ENCODE data around the gene SHPK.
A peak's percentile ranks its signal among the peaks of the same experiment; 100 is the strongest.
"Not testable (repeated sequence)": the region's sequence is repeated elsewhere in the genome, so short reads cannot be mapped to it uniquely, and the experiment has no call there.

The SHPK gene

DNA sequence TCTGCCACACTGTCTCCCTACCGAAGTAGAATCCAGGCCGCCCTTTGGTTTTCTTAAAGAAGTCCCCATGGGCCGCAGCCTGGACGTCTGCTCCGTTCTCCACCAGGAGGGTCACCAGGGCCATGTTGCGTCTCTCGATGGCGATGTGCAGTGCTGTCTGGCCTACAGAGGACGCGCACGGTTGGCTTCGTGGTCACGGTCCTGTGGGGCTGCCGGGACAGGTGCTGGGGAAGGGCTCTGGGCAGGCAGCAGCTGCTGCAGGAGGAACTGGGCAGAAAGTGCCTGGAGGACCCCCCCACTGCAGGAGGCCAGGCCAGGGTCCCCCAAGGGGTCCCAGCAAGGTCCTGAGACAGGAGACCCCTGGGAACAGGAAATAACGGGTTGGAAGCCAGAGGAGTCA is 45.8 kb downstream of the SHPK start:
- no peak for DNase-seq (ENCODE audit: low read depth in 2 of 2)

- DNase-seq (ENCODE audit: low read depth in 2 of 2), result no peak
Observed at GRCh38 chr17:3589784-3590183, 46.3 kb downstream of the SHPK start.

DNA sequence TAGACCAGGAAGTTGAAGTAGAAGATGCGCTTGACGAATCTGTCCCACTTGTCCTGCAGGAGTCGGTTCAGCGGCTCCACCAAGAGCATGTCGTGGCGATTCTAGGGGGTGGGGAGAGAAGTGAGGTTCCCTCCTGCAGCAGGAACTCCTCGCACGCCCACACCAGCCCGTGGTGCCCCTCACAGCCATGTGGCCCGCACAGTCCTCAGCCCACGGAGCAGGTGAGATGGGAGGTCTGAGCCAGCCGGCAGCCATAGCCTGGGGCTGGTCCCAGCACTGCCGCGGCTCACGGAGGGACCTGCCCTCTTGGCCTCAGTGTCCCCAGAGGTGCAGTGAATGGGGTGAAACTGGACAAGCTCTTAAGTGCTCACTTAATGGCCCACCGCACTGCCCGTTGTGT is 50.2 kb downstream of the SHPK start:
- no peak for DNase-seq (ENCODE audit: low read depth in 2 of 2)

DNA sequence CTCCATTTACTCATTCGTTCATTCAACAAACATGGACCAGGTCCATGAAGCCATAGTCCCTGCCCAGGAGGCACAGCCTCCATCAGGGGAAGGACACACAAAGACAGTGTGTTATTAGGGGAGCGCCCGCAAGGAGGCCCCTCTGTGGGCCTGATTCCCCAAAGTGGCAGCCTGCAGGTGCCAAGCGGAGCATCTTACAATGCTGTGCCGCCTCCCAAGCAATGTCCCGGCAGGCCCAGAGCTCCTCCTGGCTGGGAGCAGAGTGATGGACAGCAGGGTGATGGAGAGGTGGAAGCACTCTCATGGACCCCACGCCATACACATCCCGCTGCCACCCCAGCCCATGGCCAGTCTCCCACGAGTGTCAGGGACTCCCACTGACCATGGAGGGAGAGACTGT is 52.6 kb downstream of the SHPK start:
- no peak for DNase-seq (ENCODE audit: low read depth in 2 of 2)

- DNase-seq (ENCODE audit: low read depth in 2 of 2), result no peak
Observed at GRCh38 chr17:3582915-3583314, 53.1 kb downstream of the SHPK start.

DNA sequence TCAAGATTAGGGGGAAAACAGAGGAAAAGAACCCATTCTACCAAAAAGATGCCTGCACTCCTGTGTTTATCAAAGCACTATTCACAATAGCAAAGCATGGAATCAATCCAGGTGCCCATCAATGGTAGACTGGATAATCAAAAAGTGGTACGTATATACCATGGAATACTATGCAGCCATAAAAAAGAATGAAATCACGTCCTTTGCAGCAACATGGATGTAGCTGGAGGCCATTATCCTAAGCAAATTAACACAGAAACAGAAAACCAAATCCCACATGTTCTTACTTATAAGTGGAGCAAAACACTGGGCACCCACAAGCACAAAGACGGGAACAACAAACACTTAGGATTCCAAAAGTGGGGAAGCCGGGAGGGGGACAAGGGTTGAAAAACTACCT is 57.4 kb downstream of the SHPK start:
- not testable (repeated sequence) for DNase-seq (ENCODE audit: low read depth in 2 of 2)

DNA sequence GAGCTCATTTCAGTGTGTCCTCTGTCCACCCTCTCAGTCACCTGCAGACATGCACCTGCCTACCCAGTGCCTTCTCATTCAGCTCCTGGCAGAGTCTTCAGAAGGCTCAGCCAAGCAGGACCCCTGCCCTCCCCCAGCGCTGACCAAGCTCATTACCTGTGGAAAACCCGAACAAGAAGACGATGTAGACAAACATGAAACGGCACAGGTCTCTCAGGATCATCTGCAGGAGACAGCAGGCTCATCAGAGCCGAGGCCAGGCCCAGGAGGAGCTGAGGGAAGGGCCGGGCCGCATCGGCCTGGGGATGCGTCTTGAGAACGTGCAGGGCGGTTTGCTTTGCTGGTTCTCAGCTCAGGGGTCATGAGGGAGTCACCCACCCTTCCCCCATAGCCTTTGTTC is 59.1 kb downstream of the SHPK start:
- no peak for DNase-seq (ENCODE audit: low read depth in 2 of 2)

DNA sequence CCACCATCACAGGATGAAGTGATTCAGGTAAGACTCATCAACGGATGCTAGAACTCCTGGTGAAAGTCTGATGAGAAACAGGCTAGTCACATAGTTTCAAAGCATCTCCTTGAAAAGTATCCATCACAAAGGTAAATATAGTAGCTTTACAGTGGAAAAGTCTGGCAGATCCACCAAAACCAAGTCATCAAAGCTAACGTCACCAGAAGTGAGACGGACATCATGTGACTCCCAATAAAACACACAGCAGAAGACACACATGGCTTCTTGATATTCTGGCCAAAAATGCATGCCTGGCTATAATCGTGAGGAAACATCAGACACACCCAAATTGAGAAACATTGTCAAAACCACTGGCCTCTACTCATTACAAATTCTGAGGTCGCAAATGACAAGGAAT is 60.5 kb downstream of the SHPK start:
- no peak for DNase-seq (ENCODE audit: low read depth in 2 of 2)

- no peak for DNase-seq (ENCODE audit: low read depth in 2 of 2)
Observed at GRCh38 chr17:3574231-3574630, 61.8 kb downstream of the SHPK start.

GRCh38 chr17:3573246-3574100 is 62.6 kb downstream of the SHPK start:
- no peak for DNase-seq (ENCODE audit: low read depth in 2 of 2)

- no peak for DNase-seq (ENCODE audit: low read depth in 2 of 2)
Observed at GRCh38 chr17:3572231-3572630, 63.8 kb downstream of the SHPK start.

DNA sequence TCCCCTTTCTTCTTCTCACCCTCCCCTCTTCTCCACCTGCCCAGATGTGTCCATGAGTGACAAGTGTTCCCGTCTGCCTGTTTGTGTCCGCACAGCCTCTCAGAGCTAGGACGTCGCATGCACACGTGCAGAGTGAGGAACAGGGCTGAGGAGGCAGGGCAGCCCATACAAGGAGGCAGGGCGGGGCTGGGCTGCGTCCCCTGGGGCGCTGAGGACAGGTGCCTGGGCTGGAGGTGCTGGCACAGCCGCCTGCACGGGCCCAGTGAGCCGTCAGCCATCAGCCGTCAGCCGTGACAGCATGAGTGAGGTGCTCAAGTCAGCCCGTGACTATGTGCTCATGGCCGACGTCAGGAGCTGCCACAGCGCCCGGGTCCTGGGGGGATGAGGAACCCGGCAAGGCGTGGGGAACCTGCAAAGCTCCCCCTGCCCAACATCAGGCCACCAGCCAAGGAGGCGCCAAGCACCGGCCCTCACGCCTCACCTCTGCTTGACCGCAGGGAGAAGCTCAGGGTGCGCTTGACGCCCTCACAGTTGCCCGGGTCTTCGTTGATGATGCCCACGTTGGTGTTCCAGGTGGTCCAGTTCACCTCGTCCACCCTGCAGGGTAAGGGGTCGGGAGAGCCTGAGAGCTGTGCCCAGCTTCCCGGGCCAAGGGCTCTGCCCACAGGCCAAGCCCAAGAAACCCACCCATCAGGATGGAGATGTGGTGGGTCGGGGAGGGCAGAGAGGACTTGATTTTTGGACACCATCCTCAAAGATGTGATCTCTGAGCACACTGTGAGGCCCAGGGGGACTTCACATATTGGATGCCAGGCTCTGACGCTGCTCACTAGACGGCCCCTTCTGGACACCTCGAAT is 64.8 kb downstream of the SHPK start:
- DNase-seq (ENCODE audit: low read depth in 2 of 2), result no peak

- DNase-seq (ENCODE audit: low read depth in 2 of 2), result no peak
Observed at GRCh38 chr17:3569534-3570137, 66.4 kb downstream of the SHPK start.

GRCh38 chr17:3566551-3566950 is 69.5 kb downstream of the SHPK start:
- no peak for DNase-seq (ENCODE audit: low read depth in 2 of 2)

- no peak for DNase-seq (ENCODE audit: low read depth in 2 of 2)
Observed at GRCh38 chr17:3565143-3565542, 70.9 kb downstream of the SHPK start.

GRCh38 chr17:3564241-3564640 is 71.8 kb downstream of the SHPK start:
- DNase-seq (ENCODE audit: low read depth in 2 of 2), result not testable (repeated sequence)

GRCh38 chr17:3559270-3559645 is 76.8 kb downstream of the SHPK start:
- DNase-seq (ENCODE audit: low read depth in 2 of 2), result no peak

DNA sequence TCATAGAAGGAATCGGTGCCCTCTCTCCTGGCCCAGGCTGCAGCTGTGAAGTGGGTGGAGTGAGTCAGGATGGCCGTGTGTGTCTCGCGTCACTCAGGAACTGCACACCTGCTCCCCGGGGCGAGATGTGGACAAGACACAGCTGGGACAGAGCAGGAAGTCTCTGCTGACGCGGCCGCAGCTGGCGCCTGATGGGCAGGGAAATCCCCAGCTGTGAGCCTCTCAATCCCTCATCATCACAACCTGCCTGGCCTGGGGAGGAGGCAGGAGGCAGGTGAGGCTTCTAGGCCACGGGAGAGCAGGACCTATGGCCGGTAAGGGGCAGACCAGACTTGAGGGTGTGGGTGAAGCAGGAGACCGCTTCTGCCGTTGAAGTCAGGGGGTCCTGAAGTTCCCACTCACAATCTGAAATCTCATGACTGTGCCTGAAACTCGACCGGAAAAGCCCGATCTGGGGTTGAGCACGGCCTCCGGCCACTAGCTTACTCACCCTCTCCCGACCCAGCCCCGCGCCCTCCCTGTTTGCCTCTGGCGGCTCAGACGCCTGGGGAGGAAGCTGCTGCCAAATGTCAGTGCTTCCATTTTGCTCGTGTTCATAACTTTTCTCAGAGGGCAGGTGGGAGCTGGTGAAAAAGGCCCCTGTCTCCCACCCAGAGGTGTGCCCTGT is 77.3 kb downstream of the SHPK start:
- peak; percentile 20 to 34 for DNase-seq (ENCODE audit: low read depth in 2 of 2)
